ENCODE data around the gene CADM2.
"Not testable (repeated sequence)": the region's sequence is repeated elsewhere in the genome, so short reads cannot be mapped to it uniquely, and the experiment has no call there.

CADM2 gene

GRCh38 chr3:84958495-84959469 is at the start of gene CADM2:
Gene CADM2 (plus strand): TSS chr3:84958989.
- DNase-seq: peak; percentile 59

- not testable (repeated sequence) for DNase-seq
These were observed 40.2 kb upstream of the CADM2 start for GRCh38 chr3:84918592-84918991.

DNA sequence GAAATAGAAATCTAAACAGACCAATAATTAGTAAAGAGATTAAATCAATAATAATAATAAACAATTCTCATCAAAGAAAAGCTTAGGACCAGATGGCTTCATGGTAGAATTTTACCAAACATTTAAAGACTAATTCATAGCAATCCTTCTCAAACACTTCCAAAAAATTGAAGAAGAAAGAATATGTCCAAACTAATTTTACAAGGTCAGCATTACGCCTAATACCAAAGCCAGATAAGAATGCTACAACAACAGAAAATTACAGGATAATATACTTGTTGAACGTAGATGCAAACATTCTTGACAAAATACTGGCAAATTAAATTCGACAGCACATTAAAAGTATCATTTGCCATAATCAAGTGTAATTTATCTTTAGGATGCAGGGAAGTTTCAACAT is 36.1 kb upstream of the CADM2 start:
- DNase-seq: no peak

DNA sequence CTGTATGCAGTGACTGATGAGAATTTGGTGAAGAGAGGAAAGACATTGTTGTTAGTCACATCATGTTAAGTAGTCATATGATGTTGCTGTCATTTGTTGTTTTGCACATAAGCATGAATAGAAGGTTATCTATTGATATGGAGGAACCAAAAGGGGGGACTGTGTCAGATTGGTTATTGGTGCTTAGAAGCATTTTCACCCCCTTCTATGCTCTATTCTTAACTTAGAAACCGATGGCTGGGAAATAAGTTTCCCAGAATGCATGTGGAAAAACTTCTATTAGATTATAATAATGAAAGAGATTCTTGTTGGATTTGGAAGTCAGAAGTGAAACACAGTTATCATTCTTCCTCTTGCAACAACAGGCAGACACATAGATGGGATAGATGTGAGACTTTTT is 33.2 kb upstream of the CADM2 start:
- DNase-seq: no peak

- no peak for DNase-seq
These were observed 15.4 kb upstream of the CADM2 start for GRCh38 chr3:84943379-84943778.

GRCh38 chr3:84946240-84946639 is 12.5 kb upstream of the CADM2 start:
- no peak for DNase-seq

- DNase-seq: no peak
These were observed 882 bp downstream of the CADM2 start for GRCh38 chr3:84959470-84960271.

DNA sequence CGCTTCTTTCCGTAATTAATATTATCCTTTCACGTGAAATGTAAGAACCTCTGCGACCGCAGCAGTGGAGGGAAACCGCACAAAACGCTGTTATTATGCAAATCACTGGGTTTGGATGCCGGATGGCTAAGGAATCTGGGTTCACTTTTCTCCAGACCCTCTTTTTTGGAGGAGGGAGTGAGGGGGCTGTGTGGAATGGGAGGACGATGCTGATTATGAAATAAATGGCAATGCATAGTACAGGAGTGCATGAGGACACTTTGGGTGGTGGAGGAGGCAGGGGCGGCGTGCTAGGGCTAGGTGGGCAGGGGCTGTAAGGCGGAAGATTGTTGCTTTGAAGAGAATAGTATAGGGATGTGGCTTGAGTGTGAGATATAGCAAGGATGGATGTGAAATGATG is 1.8 kb downstream of the CADM2 start:
- no peak for DNase-seq

DNA sequence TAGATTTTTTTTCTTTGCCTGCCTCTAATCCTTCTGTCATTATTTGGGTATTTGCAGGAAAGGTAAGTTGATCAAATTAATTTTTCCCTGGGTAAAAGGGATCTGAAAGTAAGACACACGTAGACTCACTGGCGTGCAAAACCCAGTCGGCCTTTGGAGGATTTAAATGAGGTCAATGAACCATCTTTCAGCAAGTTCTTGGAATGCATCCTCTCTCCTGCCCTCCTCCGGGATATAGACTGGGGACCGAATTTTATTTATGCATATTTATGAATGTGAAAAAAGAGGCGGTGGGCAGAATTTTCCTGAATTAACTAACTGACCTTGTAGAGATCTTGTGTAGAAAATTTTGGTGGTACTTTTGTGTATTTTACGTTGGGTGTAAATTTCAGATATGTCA is 2.2 kb downstream of the CADM2 start:
- DNase-seq: no peak

DNA sequence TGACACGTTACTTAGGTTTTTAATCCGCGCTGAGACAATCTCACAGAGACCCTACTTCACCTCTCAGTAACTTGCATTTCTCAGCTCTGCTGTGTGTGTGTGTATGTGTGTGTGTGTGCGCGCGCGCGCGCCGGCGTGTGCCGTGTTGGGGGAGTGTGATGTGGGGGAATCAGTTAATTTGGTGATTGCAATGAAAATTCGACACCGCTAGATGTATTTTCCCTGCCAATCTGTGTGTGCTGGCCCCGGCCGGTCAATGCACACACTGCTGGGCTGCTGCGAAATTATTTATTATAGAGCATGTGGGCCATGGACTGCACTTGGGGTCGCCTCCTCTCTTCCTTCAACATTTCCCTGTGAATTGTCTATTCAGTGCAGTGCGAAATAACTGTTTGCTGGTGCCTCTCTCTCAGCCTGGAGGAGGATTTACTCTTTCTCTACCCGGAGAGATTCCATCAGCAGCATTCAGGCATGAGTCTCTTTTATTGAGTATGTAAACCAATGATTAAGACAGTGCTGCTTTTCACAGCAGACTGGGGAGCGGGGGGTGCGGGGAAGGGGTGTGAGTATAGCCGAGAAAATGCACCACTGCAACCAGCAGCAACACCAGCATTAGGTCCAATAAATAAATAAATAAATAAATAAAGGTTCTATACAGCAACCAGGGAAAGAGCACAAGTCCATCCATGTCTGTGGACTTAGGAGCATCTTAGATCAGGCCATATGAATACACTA is 2.9 kb downstream of the CADM2 start:
- DNase-seq: no peak

DNA sequence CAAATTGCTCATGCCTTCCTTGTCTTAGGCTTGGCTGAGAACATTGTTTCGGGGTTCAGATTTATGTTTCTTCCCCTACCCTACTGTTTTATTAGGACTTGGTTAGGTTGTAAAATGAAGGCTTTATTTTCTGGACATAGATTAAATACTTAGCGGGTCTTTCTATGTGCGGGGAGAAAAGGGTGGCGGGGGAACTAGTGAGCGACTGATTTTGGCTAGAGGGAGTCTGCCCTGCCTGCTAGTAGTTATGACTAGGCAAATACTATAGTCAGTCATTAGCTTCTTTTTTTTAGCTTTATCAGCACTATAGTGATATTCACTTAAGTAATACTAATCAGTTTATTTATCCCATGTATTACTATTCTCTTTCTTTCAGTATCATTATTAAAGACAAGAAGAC is 3.6 kb downstream of the CADM2 start:
- no peak for DNase-seq

GRCh38 chr3:84963137-84963536 is 4.3 kb downstream of the CADM2 start:
- no peak for DNase-seq

DNA sequence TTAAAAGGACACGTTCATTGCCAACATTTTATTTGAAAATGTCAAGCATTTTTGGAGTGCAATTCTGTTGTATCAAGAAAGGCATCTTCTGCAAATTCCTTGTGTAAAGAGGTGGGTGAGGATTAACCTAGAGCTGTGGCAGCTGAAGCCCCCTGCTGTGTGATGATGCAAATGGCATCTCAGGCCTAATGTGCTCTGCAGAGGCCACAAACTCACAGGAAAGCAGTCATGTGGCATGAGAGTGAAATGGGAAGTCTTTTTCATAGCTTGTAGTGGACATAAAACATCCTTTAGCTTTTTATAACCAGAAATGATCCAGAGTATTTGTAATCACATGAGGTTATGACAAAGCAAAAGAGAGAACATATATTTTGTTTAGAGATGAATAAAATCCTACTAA is 6.4 kb downstream of the CADM2 start:
- DNase-seq: no peak

DNA sequence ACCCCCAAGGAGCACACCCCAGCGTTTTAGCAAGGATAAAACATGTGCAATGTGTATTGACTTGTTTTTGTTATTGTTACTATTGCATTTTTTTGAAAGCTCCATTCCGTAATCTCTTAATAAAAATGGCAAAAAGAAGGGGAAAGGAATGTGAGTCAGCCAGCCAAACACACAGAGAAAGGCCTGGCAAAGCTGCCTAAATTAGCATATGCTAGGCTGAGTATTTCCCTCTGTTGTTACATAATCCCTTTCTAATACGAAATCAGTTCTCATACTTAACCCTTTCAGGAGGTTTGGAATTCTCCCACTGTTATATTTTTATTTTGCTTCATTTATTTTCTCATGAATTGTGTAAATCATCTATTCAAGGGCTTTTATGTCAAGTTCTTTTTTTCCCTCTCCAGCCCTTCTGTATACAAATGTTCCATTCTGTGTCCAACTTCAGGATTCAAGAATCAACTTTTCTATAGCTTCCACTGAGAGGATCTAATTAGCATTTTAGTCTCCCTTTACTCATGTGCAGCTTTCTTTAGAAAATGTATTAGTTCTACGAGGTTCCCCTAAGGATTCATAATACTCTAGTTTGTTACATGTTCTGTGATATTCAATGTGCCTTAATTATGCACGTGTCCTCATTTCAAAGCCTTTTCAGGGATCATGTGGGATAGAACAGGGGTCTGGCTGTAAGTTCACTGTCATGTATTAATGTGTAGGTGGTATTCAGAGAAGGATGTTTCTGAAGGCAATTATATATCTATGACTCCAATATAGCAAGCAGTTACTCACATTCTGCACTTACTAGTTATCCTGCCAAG is 9.2 kb downstream of the CADM2 start:
- no peak for DNase-seq

- DNase-seq: no peak
These were observed 10.0 kb downstream of the CADM2 start for GRCh38 chr3:84968701-84969235.

- DNase-seq: no peak
These were observed 15.6 kb downstream of the CADM2 start for GRCh38 chr3:84974347-84974746.

DNA sequence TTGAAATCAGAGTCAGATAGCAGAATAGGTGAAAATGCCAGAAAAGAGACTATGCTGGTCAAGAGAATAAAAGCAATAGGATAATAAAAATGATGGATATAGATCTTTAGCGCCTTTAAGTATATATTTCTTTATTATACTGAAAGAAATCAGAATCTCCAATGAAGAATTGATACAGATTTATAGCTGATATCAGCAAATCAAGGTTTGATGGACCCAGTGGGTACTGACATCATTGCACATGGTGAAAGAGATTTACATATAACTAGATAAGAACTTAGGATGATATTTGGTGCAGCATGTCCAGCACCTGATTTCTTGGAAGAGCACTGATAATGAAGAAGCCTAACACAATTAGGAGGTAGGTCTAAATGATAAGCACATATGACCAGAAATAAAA is 18.2 kb downstream of the CADM2 start:
- no peak for DNase-seq

DNA sequence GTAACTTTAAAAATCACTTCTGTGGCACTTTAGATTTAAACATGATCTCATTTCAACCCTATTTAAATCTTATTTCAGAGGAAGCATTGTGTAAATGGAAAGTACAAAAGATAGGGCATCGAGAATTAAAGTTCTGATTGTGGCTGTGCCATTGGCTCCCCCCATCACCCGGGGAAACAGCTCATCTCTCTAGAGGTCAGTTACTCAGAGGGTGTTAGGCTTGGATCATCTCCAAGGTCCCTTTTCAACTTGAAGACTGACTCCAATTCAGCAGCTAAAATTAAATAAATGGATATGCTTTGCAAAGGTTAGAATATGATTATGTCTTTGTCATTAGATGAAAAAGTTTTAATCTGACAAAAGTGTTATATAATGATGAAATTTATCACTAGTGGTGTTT is 20.1 kb downstream of the CADM2 start:
- DNase-seq: no peak

- DNase-seq: no peak
These were observed 21.2 kb downstream of the CADM2 start for GRCh38 chr3:84980011-84980410.

GRCh38 chr3:84980456-84980855 is 21.7 kb downstream of the CADM2 start:
- no peak for DNase-seq

DNA sequence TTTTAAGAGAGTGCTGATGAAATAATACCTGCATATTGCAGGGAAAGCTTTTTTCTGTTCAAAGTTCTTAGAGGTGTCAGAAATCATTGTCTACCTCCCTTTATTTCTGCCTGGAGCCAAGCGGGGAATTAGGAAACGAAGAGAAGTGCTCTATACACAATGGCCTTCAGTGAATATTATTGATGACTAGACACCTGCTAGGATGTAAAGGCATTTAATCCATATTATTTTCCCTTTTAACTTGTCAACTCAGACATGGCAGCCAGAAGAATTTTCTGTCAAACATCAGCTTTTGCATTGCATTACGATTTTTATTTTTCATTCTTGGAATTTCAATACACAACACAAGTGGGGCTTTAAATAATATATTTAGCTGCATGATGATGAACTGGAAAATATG is 24.7 kb downstream of the CADM2 start:
- no peak for DNase-seq

DNA sequence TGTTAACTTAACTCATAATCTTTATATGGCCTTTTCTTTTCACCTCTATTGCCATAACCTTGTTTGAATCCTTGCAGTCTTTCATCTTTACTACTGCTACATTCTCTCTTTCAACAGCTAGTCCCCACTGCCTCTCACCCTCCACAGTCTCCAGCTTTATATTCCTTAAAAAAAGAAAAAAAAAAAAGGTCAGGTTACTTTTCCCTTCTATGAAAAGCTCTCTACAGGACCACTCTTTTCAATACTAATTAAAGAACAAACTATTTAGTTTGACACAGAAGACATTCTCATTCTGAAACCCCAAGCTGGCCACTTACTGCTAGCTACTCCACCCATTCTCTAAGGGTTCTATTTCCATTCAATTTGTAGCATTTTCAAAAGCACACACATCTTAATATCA is 25.6 kb downstream of the CADM2 start:
- no peak for DNase-seq

All from CD4-positive, alpha-beta T cell treated with Interleukin-12 subunit alpha and Interleukin-12 subunit beta, for 1 hour (primary cell).